SK-N-SH treated with all-trans-retinoic acid at 6 μM for 48 hours (cell line): Measurements from ENCODE around the gene ADAM8.

ENCODE experiments used
- ARNTL ChIP-seq: fragments of 450-650 bp; formaldehyde crosslinking; IDR thresholded peaks from 2 replicates; pipeline ENCODE4 v1.5.0; 2020; ENCODE audit warnings: low read depth, mild to moderate bottlenecking, moderate library complexity, borderline replicate concordance
- BACH2 ChIP-seq: fragments of 250-450 bp; sonication (Bioruptor Pico); IDR thresholded peaks from 2 replicates; pipeline ENCODE4 v1.9.0; 2021; ENCODE audit warnings: mild to moderate bottlenecking, borderline replicate concordance
- ESRRG ChIP-seq: fragments of 250-450 bp; sonication (Bioruptor Pico); IDR thresholded peaks from 2 replicates; pipeline ENCODE4 v1.6.1; 2021; ENCODE audit warnings: mild to moderate bottlenecking
- GLIS3 ChIP-seq: fragments of 250-450 bp; sonication (Bioruptor Pico); IDR thresholded peaks from 2 replicates; pipeline ENCODE4 v1.5.0; 2020; ENCODE audit warnings: mild to moderate bottlenecking, moderate library complexity
- RARB ChIP-seq: fragments of 250-450 bp; sonication (Bioruptor Pico); IDR thresholded peaks from 2 replicates; pipeline ENCODE4 v1.8.0; 2021; ENCODE audit warnings: mild to moderate bottlenecking, moderate library complexity

DNA sequence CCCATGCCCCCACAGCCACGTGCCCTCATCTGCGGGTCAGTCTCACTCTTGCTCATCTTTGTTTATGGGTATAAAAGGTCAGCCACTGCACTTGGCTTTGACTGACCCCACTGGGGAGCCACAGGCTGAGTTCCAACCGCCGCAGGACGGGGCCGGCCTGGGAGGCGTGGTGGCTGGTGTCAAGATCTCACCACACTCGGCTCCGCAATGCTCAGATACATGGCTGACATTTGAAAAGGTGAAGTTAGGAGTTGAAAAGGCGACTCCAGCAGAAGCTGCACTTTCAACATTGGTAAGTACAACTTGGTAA, 17.1 kb upstream of the ADAM8 start:
- TF ChIP-seq RARB (CRISPR knock-in tag) (no peak), BACH2 (CRISPR knock-in tag) (no peak), ARNTL (CRISPR knock-in tag) (no peak), ESRRG (no peak), GLIS3 (CRISPR knock-in tag) (no peak)
